IMR-90 (cell line): ENCODE measurements around the gene CYP24A1. TPM values are rescaled to one million over a fixed set of nuclear protein-coding genes. Genes with fewer than 3 reads are reported as not detected.
A peak's percentile ranks its signal among the peaks of the same experiment; 100 is the strongest.

ENCODE experiments used
- ATAC-seq: fragments of 200-7000 bp; cut with Tn5 transposase; 2 replicates; pipeline ENCODE4 v1.9.1; 2020; ENCODE audit warnings: low read depth, mild to moderate bottlenecking, moderate library complexity
- BruUV-seq: library from RNA; stranded (reverse); fragments of 400-500 nt; replicated peaks from 2 replicates; lab custom pipeline; 2021; lab: Mats Ljungman, UMichigan
- CTCF ChIA-PET: fragments of 300-600 bp; formaldehyde crosslinking; extraction: SDS; loops from one replicate; lab custom pipeline; 2021; ENCODE audit warnings: antibody characterized with exemption; lab: Yijun Ruan, JAX
- POLR2A ChIA-PET: fragments of 300-600 bp; sonication (Branson Sonifier 250); formaldehyde crosslinking; loops from one replicate; lab custom pipeline; 2022; ENCODE audit warnings: antibody characterized with exemption; ENCODE audit not compliant: unreplicated experiment; lab: Charles Lee
- DNase-seq: peaks from one replicate; pipeline ENCODE4 v3.0.0; 2013
- H2AFZ ChIP-seq: replicated peaks from 2 replicates; pipeline ENCODE3; 2013; ENCODE audit warnings: low read length, mild to moderate bottlenecking; ENCODE audit not compliant: poor library complexity
- H2AK5ac ChIP-seq: 2 replicates; pipeline ENCODE4 v1.6.1; 2013; ENCODE audit warnings: low read depth, low read length, inconsistent platforms
- H2AK9ac ChIP-seq: replicated peaks from 2 replicates; pipeline ENCODE3; 2013; ENCODE audit warnings: mild to moderate bottlenecking, low read depth, low read length, moderate library complexity; ENCODE audit not compliant: poor library complexity
- H2BK120ac ChIP-seq: 2 replicates; pipeline ENCODE4 v1.6.1; 2013; ENCODE audit warnings: low read depth, low read length, inconsistent platforms
- H2BK15ac ChIP-seq: 3 replicates; pipeline ENCODE4 v1.6.1; 2013; ENCODE audit warnings: low read depth, low read length, inconsistent platforms
- H2BK20ac ChIP-seq: 2 replicates; pipeline ENCODE4 v1.6.1; 2013; ENCODE audit warnings: low read depth, mild to moderate bottlenecking, inconsistent platforms, low read length, moderate library complexity
- H2BK5ac ChIP-seq: 2 replicates; pipeline ENCODE4 v1.6.1; 2013; ENCODE audit warnings: mild to moderate bottlenecking, low read depth, low read length, inconsistent platforms; ENCODE audit not compliant: poor library complexity, severe bottlenecking
- H3K14ac ChIP-seq: replicated peaks from 2 replicates; pipeline ENCODE4 v1.6.1; 2013; ENCODE audit warnings: low read depth, low read length, inconsistent platforms
- H3K18ac ChIP-seq: 2 replicates; pipeline ENCODE4 v1.6.1; 2013; ENCODE audit warnings: low read depth, low read length, control low read depth
- H3K23ac ChIP-seq: 2 replicates; pipeline ENCODE4 v1.6.1; 2013; ENCODE audit warnings: low read depth, low read length, inconsistent platforms
- H3K27ac ChIP-seq: 2 replicates; pipeline ENCODE4 v1.5.1; 2013; ENCODE audit warnings: mild to moderate bottlenecking, control low read depth, low read length; ENCODE audit not compliant: insufficient read depth
- H3K27me3 ChIP-seq: 2 replicates; pipeline ENCODE4 v1.6.1; 2013; ENCODE audit warnings: low read length; ENCODE audit not compliant: control insufficient read depth, insufficient read depth
- H3K36me3 ChIP-seq: 2 replicates; pipeline ENCODE4 v1.6.1; 2013; ENCODE audit warnings: low read length, mixed read lengths; ENCODE audit not compliant: control insufficient read depth, insufficient read depth
- H3K4ac ChIP-seq: 2 replicates; pipeline ENCODE4 v1.6.1; 2013; ENCODE audit warnings: low read depth, low read length, inconsistent platforms
- H3K4me1 ChIP-seq: 2 replicates; pipeline ENCODE4 v1.6.1; 2013; ENCODE audit warnings: low read length, mixed read lengths; ENCODE audit not compliant: control insufficient read depth, insufficient read depth
- H3K4me2 ChIP-seq: 2 replicates; pipeline ENCODE4 v1.6.1; 2013; ENCODE audit warnings: low read depth, mild to moderate bottlenecking, control low read depth, low read length, moderate library complexity
- H3K4me3 ChIP-seq: 2 replicates; pipeline ENCODE4 v1.5.1; 2013; ENCODE audit warnings: low read depth, mild to moderate bottlenecking, control low read depth, low read length, moderate library complexity; ENCODE audit not compliant: insufficient read depth
- H3K56ac ChIP-seq: 2 replicates; pipeline ENCODE4 v1.6.1; 2013; ENCODE audit warnings: low read length, inconsistent platforms; ENCODE audit not compliant: insufficient read depth; ENCODE audit errors: extremely low read depth
- H3K79me1 ChIP-seq, 2 experiments: 2 replicates each; pipeline ENCODE4 v1.6.1; 2013; ENCODE audit warnings: low read length in 2 of 2, inconsistent platforms in 1 of 2, low read depth in 1 of 2
- H3K9ac ChIP-seq: 2 replicates; pipeline ENCODE4 v1.6.1; 2013; ENCODE audit warnings: low read depth, low read length, control low read depth
- H3K9me1 ChIP-seq: 2 replicates; pipeline ENCODE4 v1.6.1; 2013; ENCODE audit warnings: low read length, inconsistent platforms; ENCODE audit not compliant: insufficient read depth
- H3K9me3 ChIP-seq: 2 replicates; pipeline ENCODE4 v1.6.1; 2013; ENCODE audit warnings: low read length; ENCODE audit not compliant: control insufficient read depth, insufficient read depth
- H4K20me1 ChIP-seq: 2 replicates; pipeline ENCODE4 v1.6.1; 2013; ENCODE audit warnings: low read length, inconsistent platforms; ENCODE audit not compliant: insufficient read depth
- H4K5ac ChIP-seq: 2 replicates; pipeline ENCODE4 v1.6.1; 2013; ENCODE audit warnings: mild to moderate bottlenecking, low read depth, low read length, control low read depth
- H4K8ac ChIP-seq, 2 experiments: 2 replicates each; pipeline ENCODE4 v1.6.1; 2013; ENCODE audit warnings: low read depth in 2 of 2, low read length in 2 of 2, control low read depth in 1 of 2, inconsistent platforms in 1 of 2
- H4K91ac ChIP-seq: 2 replicates; pipeline ENCODE4 v1.6.1; 2013; ENCODE audit warnings: low read depth, low read length, inconsistent platforms; ENCODE audit not compliant: insufficient read depth
- BHLHE40 ChIP-seq: fragments of 150-350 bp; IDR thresholded peaks from 2 replicates; pipeline ENCODE4 v1.6.1; 2016; ENCODE audit warnings: mild to moderate bottlenecking, low read depth, low read length
- CHD1 ChIP-seq: IDR thresholded peaks from 2 replicates; pipeline ENCODE4 v1.6.1; 2012; ENCODE audit warnings: low read depth, low read length, improper control_type of control experiment
- ELK1 ChIP-seq: fragments of 150-350 bp; IDR thresholded peaks from 2 replicates; pipeline ENCODE4 v1.6.1; 2016; ENCODE audit warnings: low read depth, mild to moderate bottlenecking, low read length, moderate library complexity, borderline replicate concordance
- FOS ChIP-seq: fragments of 150-350 bp; IDR thresholded peaks from 2 replicates; pipeline ENCODE4 v1.6.1; 2016; ENCODE audit warnings: low read depth, low read length
- MAFK ChIP-seq: IDR thresholded peaks from 2 replicates; pipeline ENCODE4 v1.6.1; 2012; ENCODE audit warnings: low read depth, low read length, improper control_type of control experiment
- MAZ ChIP-seq: IDR thresholded peaks from 2 replicates; pipeline ENCODE4 v1.6.1; 2012; ENCODE audit warnings: low read depth, mild to moderate bottlenecking, low read length, improper control_type of control experiment, moderate library complexity, borderline replicate concordance
- MXI1 ChIP-seq: IDR thresholded peaks from 2 replicates; pipeline ENCODE4 v1.6.1; 2012; ENCODE audit warnings: low read depth, mild to moderate bottlenecking, low read length, moderate library complexity, borderline replicate concordance
- NFE2L2 ChIP-seq: fragments of 150-350 bp; IDR thresholded peaks from 2 replicates; pipeline ENCODE4 v1.6.1; 2016; ENCODE audit warnings: low read depth, mild to moderate bottlenecking, low read length
- RAD21 ChIP-seq: IDR thresholded peaks from 2 replicates; pipeline ENCODE4 v1.6.1; 2012; ENCODE audit warnings: low read length, improper control_type of control experiment
- RCOR1 ChIP-seq: IDR thresholded peaks from 2 replicates; pipeline ENCODE4 v1.6.1; 2012; ENCODE audit warnings: mild to moderate bottlenecking, low read length, improper control_type of control experiment; ENCODE audit not compliant: insufficient replicate concordance
- RFX5 ChIP-seq: IDR thresholded peaks from 2 replicates; pipeline ENCODE4 v1.8.0; 2012; ENCODE audit warnings: low read depth, mild to moderate bottlenecking, low read length, moderate library complexity
- SMC3 ChIP-seq: fragments of 150-350 bp; IDR thresholded peaks from 2 replicates; pipeline ENCODE4 v1.6.1; 2016; ENCODE audit warnings: low read depth, mild to moderate bottlenecking, antibody characterized with exemption, low read length, moderate library complexity
- USF2 ChIP-seq: fragments of 150-350 bp; IDR thresholded peaks from 2 replicates; pipeline ENCODE4 v1.6.1; 2017; ENCODE audit warnings: mild to moderate bottlenecking, antibody characterized with exemption, low read length, low read depth
- WGBS, 2 experiments: methylation state at CpG; one replicate each; pipeline versions ENCODE4 v1.1.5 to v1.1.7; 2013; ENCODE audit warnings: missing lambda C conversion rate in 2 of 2; ENCODE audit not compliant: insufficient read length in 1 of 2; ENCODE audit errors: extremely low coverage in 2 of 2; 5-methylcytosine and 5-hydroxymethylcytosine counted together
- dilution Hi-C: fragments of 300-500 bp; cut with HindIII; formaldehyde crosslinking; loops from one replicate; pipeline ENCODE4 v1.14.3; 2018; ENCODE audit warnings: low sequenced_read_pairs; ENCODE audit not compliant: unreplicated experiment
- in situ Hi-C: fragments of 300-500 bp; cut with MboI; formaldehyde crosslinking; loops from 3 replicates; pipeline ENCODE4 v1.14.3; 2019; ENCODE audit warnings: low sequenced_read_pairs, inconsistent platforms, mixed read lengths
- intact Hi-C: fragments of 100-400 bp; cut with micrococcal nuclease; formaldehyde crosslinking; loops from 2 replicates; pipeline ENCODE4 v1.10.0; 2022
- polyA plus RNA-seq, 3 experiments: library from polyadenylated mRNA; depleted of rRNA; stranded (reverse); fragments of >200 nt; gene quantifications; 2 replicates each; pipeline ENCODE4 v1.2.3, GENCODE V29; 2012; ENCODE audit warnings: low replicate concordance in 1 of 3
- total RNA-seq: library from RNA; depleted of rRNA; stranded (reverse); fragments of >200 nt; gene quantifications from 2 replicates; pipeline ENCODE4 v1.2.3, GENCODE V29; 2012

CYP24A1 gene
- total and polyA plus RNA-seq, 2 of the 4 experiments (the other 2 are of a cell fraction): not detected

- H3K27me3 ChIP-seq: peaks cover 8% of the 10 kb centered on the region; the same call in 1 of the 2 replicates
- dilution Hi-C loops (loop anchor here (25.0 kb wide), 1 partner anchor 111 kb away; no protein-coding TSS in a partner anchor), in situ Hi-C loops (loop anchor here (5.0 to 25.0 kb wide), 2 partner anchors 96 to 211 kb away; no protein-coding TSS in a partner anchor)
- peak; percentile 56 for TF ChIP-seq RAD21
- no peak for TF ChIP-seq FOS
- no peak for TF ChIP-seq NFE2L2
- TF ChIP-seq MXI1: no peak
- no peak for TF ChIP-seq MAZ
- no peak for TF ChIP-seq USF2
- no peak for TF ChIP-seq RCOR1
- no peak for TF ChIP-seq MAFK
- peak; percentile 65 for TF ChIP-seq SMC3
- TF ChIP-seq ELK1: no peak
- TF ChIP-seq BHLHE40: no peak
- no peak for TF ChIP-seq RFX5
- no peak for TF ChIP-seq CHD1
Observed at GRCh38 chr20:54197621-54198604, 24.1 kb upstream of the CYP24A1 start.

More at GRCh38 chr20:54197621-54198604, 24.1 kb upstream of the CYP24A1 start:
- BruUV-seq: no TSS peak
- DNase-seq (peak; percentile 49), ATAC-seq (no peak)
- no peak overlapping the region for H3K18ac ChIP-seq
- H2BK5ac ChIP-seq: no peak overlapping the region
- no peaks in the 10 kb centered on the region for H3K4me1 ChIP-seq
- no peaks in the 10 kb centered on the region for H4K20me1 ChIP-seq
- no peaks in the 10 kb centered on the region for H3K36me3 ChIP-seq
- no peak overlapping the region for H2BK15ac ChIP-seq
- H3K9ac ChIP-seq: no peak overlapping the region
- H2AK5ac ChIP-seq: no peak overlapping the region
- POLR2A ChIA-PET: no interaction called here
- H2AFZ ChIP-seq: no peak overlapping the region
- H3K14ac ChIP-seq: no peak overlapping the region
- no peaks in the 10 kb centered on the region for H3K79me1 ChIP-seq
- no peak overlapping the region for H3K4me3 ChIP-seq
- no peak overlapping the region for H2BK20ac ChIP-seq
- no peak overlapping the region for H2AK9ac ChIP-seq
- no peak overlapping the region for H3K56ac ChIP-seq
- H3K4ac ChIP-seq: no peak overlapping the region
- no peak overlapping the region for H4K91ac ChIP-seq
- no peak overlapping the region for H4K5ac ChIP-seq
- H3K9me1 ChIP-seq: peaks cover 5% of the 10 kb centered on the region; the same call in 1 of the 2 replicates
- CTCF ChIA-PET: interaction anchor here (0.9 to 4.9 kb wide), 6 partner anchors 93 to 102 kb away, joined by 3 to 66 read pairs (median 7); no protein-coding TSS in a partner anchor
- no peaks in the 10 kb centered on the region for H3K9me3 ChIP-seq
- H3K27ac ChIP-seq: no peak overlapping the region
- no peak overlapping the region for H2BK120ac ChIP-seq
- H3K4me2 ChIP-seq: no peak overlapping the region
- H3K23ac ChIP-seq: no peak overlapping the region
- H4K8ac ChIP-seq: no peak overlapping the region
- 38% methylated on average over 1 of the region's 13 CpGs; no CpG with 5 or more reads in 1 of the 2 experiments for WGBS, 2 experiments
- intact Hi-C loops: loop anchor here (5.0 kb wide), 3 partner anchors 51 to 621 kb away; no protein-coding TSS in a partner anchor
